WTC11 (cell line): ENCODE measurements around the gene ACACA. TPM values are rescaled to one million over a fixed set of nuclear protein-coding genes. Genes with fewer than 3 reads are reported as not detected.

Experiments used
- ATAC-seq: fragments of 200-7000 bp; cut with Tn5 transposase; 2 replicates; pipeline ENCODE4 v1.10.0; 2021; ENCODE audit warnings: mild to moderate bottlenecking, moderate library complexity
- CTCF ChIA-PET: fragments of 300-600 bp; sonication (Branson Sonifier 250); formaldehyde crosslinking; loops from one replicate; lab custom pipeline; 2021; ENCODE audit warnings: antibody characterized with exemption; lab: Charles Lee
- POLR2A ChIA-PET: fragments of 350-600 bp; sonication (Branson Sonifier 250); formaldehyde crosslinking; loops from one replicate; lab custom pipeline; 2021; ENCODE audit warnings: antibody characterized with exemption; lab: Charles Lee
- DNase-seq: peaks from one replicate; pipeline ENCODE4 v3.0.0; 2021; ENCODE audit warnings: low spot score
- H3K27ac Mint-ChIP-seq: 2 replicates; pipeline ENCODE4 v1.8.0; 2021; ENCODE audit warnings: mixed read lengths
- H3K27me3 Mint-ChIP-seq: 2 replicates; pipeline ENCODE4 v1.8.0; 2021; ENCODE audit warnings: low read depth, mild to moderate bottlenecking, moderate library complexity, mixed read lengths
- H3K36me3 Mint-ChIP-seq: 2 replicates; pipeline ENCODE4 v1.8.0; 2021; ENCODE audit warnings: mixed read lengths
- H3K4me1 Mint-ChIP-seq: 2 replicates; pipeline ENCODE4 v1.8.0; 2022; ENCODE audit warnings: mixed read lengths
- H3K4me3 Mint-ChIP-seq: 2 replicates; pipeline ENCODE4 v1.8.0; 2021; ENCODE audit warnings: mild to moderate bottlenecking, moderate library complexity, mixed read lengths
- H3K9me3 Mint-ChIP-seq: 2 replicates; pipeline ENCODE4 v1.8.0; 2021; ENCODE audit warnings: mixed read lengths
- CBFB ChIP-seq: sonication (generic); formaldehyde crosslinking; IDR thresholded peaks from 2 replicates; pipeline ENCODE4 v1.8.1; 2022; ENCODE audit warnings: mild to moderate bottlenecking, low read depth, missing genetic modification reagents
- CREB1 ChIP-seq: sonication (generic); formaldehyde crosslinking; IDR thresholded peaks from 2 replicates; pipeline ENCODE4 v1.8.0; 2023; ENCODE audit warnings: mild to moderate bottlenecking, missing genetic modification reagents
- JAZF1 ChIP-seq: fragments of 250-450 bp; sonication (Bioruptor Pico); IDR thresholded peaks from 2 replicates; pipeline ENCODE4 v1.9.0; 2021; ENCODE audit warnings: moderate library complexity, mild to moderate bottlenecking, inconsistent platforms
- JUN ChIP-seq: sonication (generic); formaldehyde crosslinking; IDR thresholded peaks from 2 replicates; pipeline ENCODE4 v1.8.0; 2023; ENCODE audit warnings: mild to moderate bottlenecking, missing genetic modification reagents
- OVOL2 ChIP-seq: fragments of 250-450 bp; sonication (Bioruptor Pico); IDR thresholded peaks from 2 replicates; pipeline ENCODE4 v1.9.0; 2021; ENCODE audit warnings: mild to moderate bottlenecking, borderline replicate concordance
- RORB ChIP-seq: fragments of 250-450 bp; sonication (Bioruptor Pico); IDR thresholded peaks from 2 replicates; pipeline ENCODE4 v1.9.0; 2021; ENCODE audit warnings: mild to moderate bottlenecking
- SP1 ChIP-seq: sonication (generic); formaldehyde crosslinking; conservative IDR thresholded peaks from 2 replicates; pipeline ENCODE4 v1.8.1; 2022; ENCODE audit warnings: missing genetic modification reagents
- ZBTB21 ChIP-seq: sonication (generic); formaldehyde crosslinking; IDR thresholded peaks from 2 replicates; pipeline ENCODE4 v1.8.1; 2023; ENCODE audit warnings: mild to moderate bottlenecking, missing genetic modification reagents, borderline replicate concordance
- ZNF671 ChIP-seq: fragments of 250-450 bp; sonication (Bioruptor Pico); IDR thresholded peaks from 2 replicates; pipeline ENCODE4 v1.8.0; 2021; ENCODE audit warnings: mild to moderate bottlenecking
- total RNA-seq: library from RNA; stranded (reverse); gene quantifications from 3 replicates; pipeline ENCODE4 v1.2.3, GENCODE V29; 2021
- TF ChIP-seq, protein P1 (sequence below): fragments of 250-450 bp; sonication (Bioruptor Pico); IDR thresholded peaks from 2 replicates; pipeline ENCODE4 v2.1.2; 2022; ENCODE audit warnings: mild to moderate bottlenecking, moderate library complexity
- TF ChIP-seq, protein P2 (sequence below): sonication (generic); formaldehyde crosslinking; IDR thresholded peaks from 2 replicates; pipeline ENCODE4 v1.8.1; 2022; ENCODE audit warnings: low read depth, missing genetic modification reagents, borderline replicate concordance
- TF ChIP-seq, protein P3 (sequence below): sonication (generic); formaldehyde crosslinking; IDR thresholded peaks from 2 replicates; pipeline ENCODE4 v1.8.1; 2023; ENCODE audit warnings: mild to moderate bottlenecking, moderate library complexity, missing genetic modification reagents
- TF ChIP-seq, protein P4 (sequence below): sonication (generic); formaldehyde crosslinking; IDR thresholded peaks from 2 replicates; pipeline ENCODE4 v1.8.1; 2022; ENCODE audit warnings: mild to moderate bottlenecking, moderate library complexity, missing genetic modification reagents
- TF ChIP-seq, protein P5 (sequence below): fragments of 250-450 bp; sonication (Bioruptor Pico); IDR thresholded peaks from 2 replicates; pipeline ENCODE4 v1.9.0; 2021; ENCODE audit warnings: mild to moderate bottlenecking, borderline replicate concordance
- TF ChIP-seq, protein P6 (sequence below): fragments of 250-450 bp; sonication (Bioruptor Pico); conservative IDR thresholded peaks from 2 replicates; pipeline ENCODE4 v1.9.0; 2021; ENCODE audit warnings: mild to moderate bottlenecking

ACACA gene
- total RNA-seq, 1 experiment from 2014 or later = 167 TPM

DNA sequence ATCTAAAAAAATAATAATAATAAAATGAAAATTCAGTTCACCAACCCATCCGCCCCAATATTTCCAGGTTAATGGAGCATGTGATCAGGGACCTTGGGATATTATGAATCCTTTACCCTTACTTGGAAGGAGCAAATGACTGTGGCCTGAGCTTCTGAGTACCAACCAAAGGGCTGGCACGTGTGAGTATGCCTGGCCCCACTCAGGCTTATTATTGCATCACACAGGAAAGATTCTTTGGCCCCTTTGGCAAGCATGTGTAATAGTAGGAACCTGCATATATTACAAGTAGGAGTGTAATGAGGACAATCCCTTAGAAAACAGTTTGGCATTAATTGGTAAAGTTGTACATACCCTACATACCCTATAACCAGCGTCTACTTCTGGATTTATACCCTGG lies 38.1 kb downstream of the ACACA start (continued):
- TF ChIP-seq, protein P1, sequence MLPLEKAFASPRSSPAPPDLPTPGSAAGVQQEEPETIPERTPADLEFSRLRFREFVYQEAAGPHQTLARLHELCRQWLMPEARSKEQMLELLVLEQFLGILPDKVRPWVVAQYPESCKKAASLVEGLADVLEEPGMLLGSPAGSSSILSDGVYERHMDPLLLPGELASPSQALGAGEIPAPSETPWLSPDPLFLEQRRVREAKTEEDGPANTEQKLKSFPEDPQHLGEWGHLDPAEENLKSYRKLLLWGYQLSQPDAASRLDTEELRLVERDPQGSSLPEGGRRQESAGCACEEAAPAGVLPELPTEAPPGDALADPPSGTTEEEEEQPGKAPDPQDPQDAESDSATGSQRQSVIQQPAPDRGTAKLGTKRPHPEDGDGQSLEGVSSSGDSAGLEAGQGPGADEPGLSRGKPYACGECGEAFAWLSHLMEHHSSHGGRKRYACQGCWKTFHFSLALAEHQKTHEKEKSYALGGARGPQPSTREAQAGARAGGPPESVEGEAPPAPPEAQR (CRISPR knock-in tag) = no peak
- TF ChIP-seq, protein P2, sequence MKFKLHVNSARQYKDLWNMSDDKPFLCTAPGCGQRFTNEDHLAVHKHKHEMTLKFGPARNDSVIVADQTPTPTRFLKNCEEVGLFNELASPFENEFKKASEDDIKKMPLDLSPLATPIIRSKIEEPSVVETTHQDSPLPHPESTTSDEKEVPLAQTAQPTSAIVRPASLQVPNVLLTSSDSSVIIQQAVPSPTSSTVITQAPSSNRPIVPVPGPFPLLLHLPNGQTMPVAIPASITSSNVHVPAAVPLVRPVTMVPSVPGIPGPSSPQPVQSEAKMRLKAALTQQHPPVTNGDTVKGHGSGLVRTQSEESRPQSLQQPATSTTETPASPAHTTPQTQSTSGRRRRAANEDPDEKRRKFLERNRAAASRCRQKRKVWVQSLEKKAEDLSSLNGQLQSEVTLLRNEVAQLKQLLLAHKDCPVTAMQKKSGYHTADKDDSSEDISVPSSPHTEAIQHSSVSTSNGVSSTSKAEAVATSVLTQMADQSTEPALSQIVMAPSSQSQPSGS = no peak
- TF ChIP-seq, all 79 proteins: peak for 0

DNA sequence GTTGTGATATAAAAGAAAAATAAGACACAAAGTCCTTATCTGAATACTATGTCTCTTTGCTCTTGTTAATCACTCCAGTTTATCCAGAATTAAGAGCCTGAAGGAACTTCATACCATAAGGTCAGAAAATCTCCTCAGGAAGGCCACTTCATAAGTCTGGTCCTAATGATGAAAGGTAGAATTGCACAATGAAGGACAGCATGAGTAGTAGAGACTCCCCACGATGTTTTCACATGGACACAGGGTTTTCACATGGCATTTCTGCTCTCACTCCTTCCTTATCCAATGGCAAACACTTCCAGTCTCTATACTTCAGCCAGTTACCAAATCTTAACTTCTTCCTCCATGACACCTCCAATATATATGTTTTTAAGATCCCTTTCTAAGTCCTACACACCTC lies 41.0 kb downstream of the ACACA start:
- H3K27ac Mint-ChIP-seq = no peak overlapping the region
- POLR2A ChIA-PET = no interaction called here
- no peaks in the 10 kb centered on the region for H3K27me3 Mint-ChIP-seq
- H3K4me1 Mint-ChIP-seq = peaks cover 7% of the 10 kb centered on the region
- no peaks in the 10 kb centered on the region for H3K9me3 Mint-ChIP-seq
- DNase-seq (no peak), ATAC-seq (no peak)
- H3K4me3 Mint-ChIP-seq = no peak overlapping the region
- CTCF ChIA-PET = interaction anchor here (1.2 to 2.0 kb wide), 2 partner anchors 8 to 11 kb away, joined by 4 to 9 read pairs; partner anchors contain the start of gene C17orf78
- no peaks in the 10 kb centered on the region for H3K36me3 Mint-ChIP-seq
- TF ChIP-seq SP1 (CRISPR knock-in tag) (no peak), JAZF1 (CRISPR knock-in tag) (no peak), ZBTB21 (no peak), CREB1 (no peak), JUN (CRISPR knock-in tag) (no peak), RORB (CRISPR knock-in tag) (no peak), ZNF671 (CRISPR knock-in tag) (no peak), OVOL2 (CRISPR knock-in tag) (no peak), CBFB (no peak)
- TF ChIP-seq, protein P3, sequence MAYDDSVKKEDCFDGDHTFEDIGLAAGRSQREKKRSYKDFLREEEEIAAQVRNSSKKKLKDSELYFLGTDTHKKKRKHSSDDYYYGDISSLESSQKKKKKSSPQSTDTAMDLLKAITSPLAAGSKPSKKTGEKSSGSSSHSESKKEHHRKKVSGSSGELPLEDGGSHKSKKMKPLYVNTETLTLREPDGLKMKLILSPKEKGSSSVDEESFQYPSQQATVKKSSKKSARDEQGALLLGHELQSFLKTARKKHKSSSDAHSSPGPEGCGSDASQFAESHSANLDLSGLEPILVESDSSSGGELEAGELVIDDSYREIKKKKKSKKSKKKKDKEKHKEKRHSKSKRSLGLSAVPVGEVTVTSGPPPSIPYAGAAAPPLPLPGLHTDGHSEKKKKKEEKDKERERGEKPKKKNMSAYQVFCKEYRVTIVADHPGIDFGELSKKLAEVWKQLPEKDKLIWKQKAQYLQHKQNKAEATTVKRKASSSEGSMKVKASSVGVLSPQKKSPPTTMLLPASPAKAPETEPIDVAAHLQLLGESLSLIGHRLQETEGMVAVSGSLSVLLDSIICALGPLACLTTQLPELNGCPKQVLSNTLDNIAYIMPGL (CRISPR knock-in tag) = no peak
- TF ChIP-seq, protein P4, sequence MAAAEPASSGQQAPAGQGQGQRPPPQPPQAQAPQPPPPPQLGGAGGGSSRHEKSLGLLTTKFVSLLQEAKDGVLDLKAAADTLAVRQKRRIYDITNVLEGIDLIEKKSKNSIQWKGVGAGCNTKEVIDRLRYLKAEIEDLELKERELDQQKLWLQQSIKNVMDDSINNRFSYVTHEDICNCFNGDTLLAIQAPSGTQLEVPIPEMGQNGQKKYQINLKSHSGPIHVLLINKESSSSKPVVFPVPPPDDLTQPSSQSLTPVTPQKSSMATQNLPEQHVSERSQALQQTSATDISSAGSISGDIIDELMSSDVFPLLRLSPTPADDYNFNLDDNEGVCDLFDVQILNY (CRISPR knock-in tag) = no peak
- TF ChIP-seq, protein P5, sequence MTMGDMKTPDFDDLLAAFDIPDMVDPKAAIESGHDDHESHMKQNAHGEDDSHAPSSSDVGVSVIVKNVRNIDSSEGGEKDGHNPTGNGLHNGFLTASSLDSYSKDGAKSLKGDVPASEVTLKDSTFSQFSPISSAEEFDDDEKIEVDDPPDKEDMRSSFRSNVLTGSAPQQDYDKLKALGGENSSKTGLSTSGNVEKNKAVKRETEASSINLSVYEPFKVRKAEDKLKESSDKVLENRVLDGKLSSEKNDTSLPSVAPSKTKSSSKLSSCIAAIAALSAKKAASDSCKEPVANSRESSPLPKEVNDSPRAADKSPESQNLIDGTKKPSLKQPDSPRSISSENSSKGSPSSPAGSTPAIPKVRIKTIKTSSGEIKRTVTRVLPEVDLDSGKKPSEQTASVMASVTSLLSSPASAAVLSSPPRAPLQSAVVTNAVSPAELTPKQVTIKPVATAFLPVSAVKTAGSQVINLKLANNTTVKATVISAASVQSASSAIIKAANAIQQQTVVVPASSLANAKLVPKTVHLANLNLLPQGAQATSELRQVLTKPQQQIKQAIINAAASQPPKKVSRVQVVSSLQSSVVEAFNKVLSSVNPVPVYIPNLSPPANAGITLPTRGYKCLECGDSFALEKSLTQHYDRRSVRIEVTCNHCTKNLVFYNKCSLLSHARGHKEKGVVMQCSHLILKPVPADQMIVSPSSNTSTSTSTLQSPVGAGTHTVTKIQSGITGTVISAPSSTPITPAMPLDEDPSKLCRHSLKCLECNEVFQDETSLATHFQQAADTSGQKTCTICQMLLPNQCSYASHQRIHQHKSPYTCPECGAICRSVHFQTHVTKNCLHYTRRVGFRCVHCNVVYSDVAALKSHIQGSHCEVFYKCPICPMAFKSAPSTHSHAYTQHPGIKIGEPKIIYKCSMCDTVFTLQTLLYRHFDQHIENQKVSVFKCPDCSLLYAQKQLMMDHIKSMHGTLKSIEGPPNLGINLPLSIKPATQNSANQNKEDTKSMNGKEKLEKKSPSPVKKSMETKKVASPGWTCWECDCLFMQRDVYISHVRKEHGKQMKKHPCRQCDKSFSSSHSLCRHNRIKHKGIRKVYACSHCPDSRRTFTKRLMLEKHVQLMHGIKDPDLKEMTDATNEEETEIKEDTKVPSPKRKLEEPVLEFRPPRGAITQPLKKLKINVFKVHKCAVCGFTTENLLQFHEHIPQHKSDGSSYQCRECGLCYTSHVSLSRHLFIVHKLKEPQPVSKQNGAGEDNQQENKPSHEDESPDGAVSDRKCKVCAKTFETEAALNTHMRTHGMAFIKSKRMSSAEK (CRISPR knock-in tag) = no peak
- TF ChIP-seq, protein P6, sequence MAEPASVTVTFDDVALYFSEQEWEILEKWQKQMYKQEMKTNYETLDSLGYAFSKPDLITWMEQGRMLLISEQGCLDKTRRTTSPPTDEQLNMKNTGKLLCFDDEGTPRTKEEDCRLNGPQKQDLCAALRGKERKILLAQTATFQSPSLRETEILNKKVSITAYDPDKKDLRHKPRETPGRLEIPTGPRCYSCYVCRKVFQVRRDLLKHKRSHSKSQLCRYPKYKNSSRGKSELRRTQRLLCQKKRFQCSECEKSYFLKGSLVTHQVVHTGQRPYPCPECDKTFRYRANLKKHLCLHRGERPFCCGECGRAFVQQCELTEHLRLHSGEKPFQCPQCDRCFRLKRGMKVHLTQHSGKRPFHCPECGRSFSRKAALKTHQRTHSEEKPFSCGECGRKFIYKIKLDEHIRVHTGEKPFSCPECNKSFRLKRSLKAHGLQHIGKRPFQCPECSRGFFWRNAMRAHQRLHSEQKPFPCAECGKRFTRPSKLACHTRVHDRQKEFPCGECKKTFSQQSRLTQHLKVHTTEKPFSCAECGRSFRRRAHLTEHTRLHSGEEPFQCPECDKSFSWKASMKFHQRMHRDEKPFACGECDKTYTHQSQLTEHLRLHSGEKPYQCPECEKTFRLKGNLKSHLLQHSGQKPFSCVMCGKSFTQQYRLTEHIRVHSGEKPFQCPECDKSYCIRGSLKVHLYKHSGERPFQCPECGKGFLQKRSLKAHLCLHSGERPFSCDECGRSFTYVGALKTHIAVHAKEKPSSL (CRISPR knock-in tag) = no peak
- TF ChIP-seq, protein P2 = no peak
